Peyer's patch (tissue), 4 donors: ENCODE results near the gene CYREN. TPM values are rescaled to one million over a fixed set of nuclear protein-coding genes. Genes with fewer than 3 reads are reported as not detected.

Experiments used
- DNase-seq, 3 donors: peaks; one replicate each; pipeline ENCODE4 v3.0.0-alpha.2; 2017 to 2019
- H3K27ac ChIP-seq, 4 donors: fragments of 200-600 bp; sonication (generic); one replicate each; pipeline ENCODE4 v1.5.1; 2016 to 2019
- H3K27me3 ChIP-seq, 2 donors: fragments of 200-600 bp; sonication (generic); one replicate each; pipeline ENCODE4 v1.5.1; 2019
- H3K36me3 ChIP-seq, 3 donors: fragments of 200-600 bp; sonication (generic); one replicate each; pipeline ENCODE4 v1.5.1; 2016 to 2019
- H3K4me1 ChIP-seq, 4 donors: fragments of 200-600 bp; sonication (generic); one replicate each; pipeline ENCODE4 v1.5.1; 2016 to 2019
- H3K4me3 ChIP-seq, 4 donors: fragments of 200-600 bp; sonication (generic); 1 replicate in 3 of 4; 2 replicates in 1 of 4; pipeline ENCODE4 v1.5.1; 2016 to 2019; ENCODE audit warnings: mild to moderate bottlenecking in 1 of 4
- H3K9me3 ChIP-seq, 4 donors: fragments of 200-600 bp; sonication (generic); one replicate each; pipeline ENCODE4 v1.5.1; 2016 to 2019; ENCODE audit warnings: mild to moderate bottlenecking in 1 of 4
- CTCF ChIP-seq, 6 experiments: fragments of 450-650 bp in 4 of 6; fragments of 200-600 bp in 2 of 6; sonication (generic) in 1 of 6; IDR thresholded peaks; one replicate each; pipeline ENCODE4 v1.5.1; 2017 to 2019; ENCODE audit warnings: antibody characterized with exemption in 6 of 6, mild to moderate bottlenecking in 3 of 6, moderate library complexity in 1 of 6
- POLR2A ChIP-seq, 2 donors: fragments of 450-650 bp; IDR thresholded peaks; one replicate each; pipeline ENCODE4 v1.5.1; 2017; ENCODE audit warnings: antibody characterized with exemption in 2 of 2, mild to moderate bottlenecking in 2 of 2, moderate library complexity in 2 of 2
- total RNA-seq, 4 donors: library from RNA; depleted of rRNA; stranded (reverse); fragments of >200 nt; gene quantifications; one replicate each; pipeline ENCODE4 v1.1.0, GENCODE V29; 2016

Gene CYREN
- total RNA-seq, 4 donors from 2014 or later: 32.4 to 66.8 (median 42.5) TPM

- Histone ChIP-seq H3K4me1 (no peaks in the 10 kb centered on the region), H3K9me3 (no peaks in the 10 kb centered on the region), H3K4me3 (no peak overlapping the region), H3K27me3 (no peaks in the 10 kb centered on the region), H3K36me3 (peaks cover 0 to 76% (median 0%) of the 10 kb centered on the region in 3 donors), H3K27ac (no peak overlapping the region)
- DNase-seq: no peak
- no peak for TF ChIP-seq CTCF (IDR thresholded peaks at IDR 0.05)
- no peak for TF ChIP-seq POLR2A (IDR thresholded peaks at IDR 0.05)
Observed at GRCh38 chr7:135188298-135188984, 17.9 kb upstream of the CYREN start.

GRCh38 chr7:135186841-135187253 lies 16.3 kb upstream of the CYREN start:
- DNase-seq: no peak
- TF ChIP-seq CTCF (IDR thresholded peaks at IDR 0.05) (no peak), POLR2A (IDR thresholded peaks at IDR 0.05) (no peak)
- H3K4me1 ChIP-seq: no peaks in the 10 kb centered on the region
- H3K27ac ChIP-seq: no peak overlapping the region
- H3K36me3 ChIP-seq: peaks cover 0 to 75% (median 0%) of the 10 kb centered on the region in 3 donors
- no peak overlapping the region for H3K4me3 ChIP-seq
- H3K27me3 ChIP-seq: no peaks in the 10 kb centered on the region
- peaks cover 0 to 15% (median 4%) of the 10 kb centered on the region in 4 donors for H3K9me3 ChIP-seq

- Histone ChIP-seq H3K27me3 (no peaks in the 10 kb centered on the region), H3K4me3 (no peak overlapping the region), H3K27ac (no peak overlapping the region), H3K4me1 (no peaks in the 10 kb centered on the region), H3K36me3 (peaks cover 0 to 76% (median 0%) of the 10 kb centered on the region in 3 donors), H3K9me3 (peaks cover 0 to 21% (median 8%) of the 10 kb centered on the region in 4 donors)
- TF ChIP-seq CTCF (IDR thresholded peaks at IDR 0.05) (no peak), POLR2A (IDR thresholded peaks at IDR 0.05) (no peak)
- no peak for DNase-seq
Observed at GRCh38 chr7:135186261-135186540, 15.7 kb upstream of the CYREN start.

GRCh38 chr7:135185471-135186260 lies 15.2 kb upstream of the CYREN start:
- Histone ChIP-seq H3K27ac (no peak overlapping the region), H3K27me3 (no peaks in the 10 kb centered on the region), H3K4me1 (no peaks in the 10 kb centered on the region), H3K9me3 (peaks cover 0 to 27% (median 10%) of the 10 kb centered on the region in 4 donors), H3K36me3 (peaks cover 0 to 76% (median 0%) of the 10 kb centered on the region in 3 donors), H3K4me3 (no peak overlapping the region)
- no peak for DNase-seq
- TF ChIP-seq POLR2A (IDR thresholded peaks at IDR 0.05): no peak
- no peak for TF ChIP-seq CTCF (IDR thresholded peaks at IDR 0.05)

GRCh38 chr7:135184254-135184841 lies 13.8 kb upstream of the CYREN start:
- Histone ChIP-seq H3K27me3 (no peaks in the 10 kb centered on the region), H3K27ac (no peak overlapping the region), H3K4me1 (no peaks in the 10 kb centered on the region), H3K4me3 (no peak overlapping the region), H3K9me3 (peaks cover 0 to 38% (median 10%) of the 10 kb centered on the region in 4 donors), H3K36me3 (peaks cover 0 to 69% (median 0%) of the 10 kb centered on the region in 3 donors)
- no peak for DNase-seq
- TF ChIP-seq POLR2A (IDR thresholded peaks at IDR 0.05): no peak
- no peak for TF ChIP-seq CTCF (IDR thresholded peaks at IDR 0.05)
